Measurements from ENCODE around the gene UNC50.

UNC50 gene

GRCh38 chr2:98569915-98570314, 38.5 kb upstream of the UNC50 start:
- no peak for DNase-seq (ENCODE audit: low spot score in 2 of 2)
- Mint-ChIP-seq H3K36me3 (peaks cover 24% of the 10 kb centered on the region), H3K4me1 (peaks cover 3% of the 10 kb centered on the region), H3K4me3 (no peak overlapping the region), H3K27me3 (no peaks in the 10 kb centered on the region), H3K27ac (no peak overlapping the region), H3K9me3 (no peaks in the 10 kb centered on the region)
- ATAC-seq (ENCODE audit: low read depth) = no peak

GRCh38 chr2:98570356-98570755, 38.0 kb upstream of the UNC50 start:
- H3K4me3 Mint-ChIP-seq = no peak overlapping the region
- H3K4me1 Mint-ChIP-seq = peaks cover 3% of the 10 kb centered on the region
- no peaks in the 10 kb centered on the region for H3K9me3 Mint-ChIP-seq
- no peak overlapping the region for H3K27ac Mint-ChIP-seq
- peaks cover 25% of the 10 kb centered on the region for H3K36me3 Mint-ChIP-seq
- no peak for DNase-seq (ENCODE audit: low spot score in 2 of 2)
- ATAC-seq (ENCODE audit: low read depth) = no peak
- no peaks in the 10 kb centered on the region for H3K27me3 Mint-ChIP-seq

- Mint-ChIP-seq H3K27me3 (no peaks in the 10 kb centered on the region), H3K9me3 (no peaks in the 10 kb centered on the region), H3K27ac (no peak overlapping the region), H3K36me3 (peaks cover 27% of the 10 kb centered on the region), H3K4me1 (peaks cover 3% of the 10 kb centered on the region), H3K4me3 (no peak overlapping the region)
- ATAC-seq (ENCODE audit: low read depth) (no peak), DNase-seq (ENCODE audit: low spot score in 2 of 2) (no peak)
Measured at GRCh38 chr2:98571121-98571701, 37.2 kb upstream of the UNC50 start.

- H3K9me3 Mint-ChIP-seq = no peaks in the 10 kb centered on the region
- peaks cover 3% of the 10 kb centered on the region for H3K4me1 Mint-ChIP-seq
- H3K27ac Mint-ChIP-seq = no peak overlapping the region
- peaks cover 27% of the 10 kb centered on the region for H3K36me3 Mint-ChIP-seq
- ATAC-seq (ENCODE audit: low read depth) = no peak
- DNase-seq (ENCODE audit: low spot score in 2 of 2) = no peak
- no peak overlapping the region for H3K4me3 Mint-ChIP-seq
- H3K27me3 Mint-ChIP-seq = no peaks in the 10 kb centered on the region
Measured at GRCh38 chr2:98571796-98572195, 36.6 kb upstream of the UNC50 start.

- Mint-ChIP-seq H3K27ac (no peak overlapping the region), H3K36me3 (peaks cover 23% of the 10 kb centered on the region), H3K4me3 (no peak overlapping the region), H3K9me3 (no peaks in the 10 kb centered on the region), H3K27me3 (no peaks in the 10 kb centered on the region), H3K4me1 (peaks cover 3% of the 10 kb centered on the region)
- ATAC-seq (ENCODE audit: low read depth) (no peak), DNase-seq (ENCODE audit: low spot score in 2 of 2) (no peak)
Measured at GRCh38 chr2:98572211-98572610, 36.2 kb upstream of the UNC50 start.

GRCh38 chr2:98572676-98573075, 35.7 kb upstream of the UNC50 start:
- H3K9me3 Mint-ChIP-seq = no peaks in the 10 kb centered on the region
- DNase-seq (ENCODE audit: low spot score in 2 of 2) (no peak), ATAC-seq (ENCODE audit: low read depth) (no peak)
- H3K4me3 Mint-ChIP-seq = no peak overlapping the region
- no peaks in the 10 kb centered on the region for H3K27me3 Mint-ChIP-seq
- peaks cover 23% of the 10 kb centered on the region for H3K36me3 Mint-ChIP-seq
- H3K4me1 Mint-ChIP-seq = peaks cover 3% of the 10 kb centered on the region
- H3K27ac Mint-ChIP-seq = no peak overlapping the region

GRCh38 chr2:98573426-98573825, 35.0 kb upstream of the UNC50 start:
- Mint-ChIP-seq H3K27ac (no peak overlapping the region), H3K4me3 (no peak overlapping the region), H3K9me3 (no peaks in the 10 kb centered on the region), H3K4me1 (peaks cover 3% of the 10 kb centered on the region), H3K36me3 (peaks cover 29% of the 10 kb centered on the region), H3K27me3 (no peaks in the 10 kb centered on the region)
- no peak for DNase-seq (ENCODE audit: low spot score in 2 of 2)
- no peak for ATAC-seq (ENCODE audit: low read depth)

- H3K4me3 Mint-ChIP-seq = no peak overlapping the region
- DNase-seq (ENCODE audit: low spot score in 2 of 2) (no peak), ATAC-seq (ENCODE audit: low read depth) (no peak)
- H3K36me3 Mint-ChIP-seq = peaks cover 18% of the 10 kb centered on the region
- no peaks in the 10 kb centered on the region for H3K9me3 Mint-ChIP-seq
- peaks cover 6% of the 10 kb centered on the region for H3K4me1 Mint-ChIP-seq
- H3K27me3 Mint-ChIP-seq = no peaks in the 10 kb centered on the region
- peak overlapping the region; percentile 47 for H3K27ac Mint-ChIP-seq
Measured at GRCh38 chr2:98576666-98577312, 31.6 kb upstream of the UNC50 start.

GRCh38 chr2:98577313-98577712, 31.1 kb upstream of the UNC50 start:
- ATAC-seq (ENCODE audit: low read depth) (no peak), DNase-seq (ENCODE audit: low spot score in 2 of 2) (no peak)
- Mint-ChIP-seq H3K36me3 (peaks cover 20% of the 10 kb centered on the region), H3K27me3 (no peaks in the 10 kb centered on the region), H3K9me3 (no peaks in the 10 kb centered on the region), H3K27ac (no peak overlapping the region), H3K4me3 (no peak overlapping the region), H3K4me1 (peaks cover 6% of the 10 kb centered on the region)

- Mint-ChIP-seq H3K36me3 (peaks cover 24% of the 10 kb centered on the region), H3K27ac (no peak overlapping the region), H3K27me3 (no peaks in the 10 kb centered on the region), H3K4me3 (no peak overlapping the region), H3K9me3 (no peaks in the 10 kb centered on the region), H3K4me1 (peaks cover 6% of the 10 kb centered on the region)
- DNase-seq (ENCODE audit: low spot score in 2 of 2) = no peak
- ATAC-seq (ENCODE audit: low read depth) = no peak
Measured at GRCh38 chr2:98578231-98578630, 30.2 kb upstream of the UNC50 start.

GRCh38 chr2:98579926-98580325, 28.5 kb upstream of the UNC50 start:
- ATAC-seq (ENCODE audit: low read depth) = no peak
- no peak overlapping the region for H3K27ac Mint-ChIP-seq
- no peak for DNase-seq (ENCODE audit: low spot score in 2 of 2)
- peaks cover 24% of the 10 kb centered on the region for H3K36me3 Mint-ChIP-seq
- H3K4me3 Mint-ChIP-seq = no peak overlapping the region
- peaks cover 6% of the 10 kb centered on the region for H3K4me1 Mint-ChIP-seq
- no peaks in the 10 kb centered on the region for H3K9me3 Mint-ChIP-seq
- H3K27me3 Mint-ChIP-seq = no peaks in the 10 kb centered on the region

GRCh38 chr2:98580656-98581284, 27.6 kb upstream of the UNC50 start:
- DNase-seq (ENCODE audit: low spot score in 2 of 2) (peak in 1 of 2 donors; percentile 4), ATAC-seq (ENCODE audit: low read depth) (peak; percentile 27)
- peaks cover 6% of the 10 kb centered on the region for H3K4me1 Mint-ChIP-seq
- H3K36me3 Mint-ChIP-seq = peaks cover 22% of the 10 kb centered on the region
- no peaks in the 10 kb centered on the region for H3K27me3 Mint-ChIP-seq
- H3K4me3 Mint-ChIP-seq = no peak overlapping the region
- H3K9me3 Mint-ChIP-seq = no peaks in the 10 kb centered on the region
- H3K27ac Mint-ChIP-seq = peak overlapping the region; percentile 15

- H3K9me3 Mint-ChIP-seq = no peaks in the 10 kb centered on the region
- ATAC-seq (ENCODE audit: low read depth) = no peak
- peaks cover 21% of the 10 kb centered on the region for H3K36me3 Mint-ChIP-seq
- H3K4me1 Mint-ChIP-seq = peaks cover 6% of the 10 kb centered on the region
- no peak overlapping the region for H3K4me3 Mint-ChIP-seq
- no peak for DNase-seq (ENCODE audit: low spot score in 2 of 2)
- no peaks in the 10 kb centered on the region for H3K27me3 Mint-ChIP-seq
- H3K27ac Mint-ChIP-seq = no peak overlapping the region
Measured at GRCh38 chr2:98582523-98582922, 25.9 kb upstream of the UNC50 start.

GRCh38 chr2:98583276-98583675, 25.1 kb upstream of the UNC50 start:
- ATAC-seq (ENCODE audit: low read depth) (no peak), DNase-seq (ENCODE audit: low spot score in 2 of 2) (no peak)
- no peak overlapping the region for H3K27ac Mint-ChIP-seq
- H3K36me3 Mint-ChIP-seq = peaks cover 15% of the 10 kb centered on the region
- H3K9me3 Mint-ChIP-seq = no peaks in the 10 kb centered on the region
- peaks cover 6% of the 10 kb centered on the region for H3K4me1 Mint-ChIP-seq
- H3K27me3 Mint-ChIP-seq = no peaks in the 10 kb centered on the region
- H3K4me3 Mint-ChIP-seq = no peak overlapping the region
